Gastroesophageal sphincter (tissue), 3 donors: ENCODE measurements around the gene NDUFB8.

Experiments
- EP300 ChIP-seq: sonication (generic); formaldehyde crosslinking; IDR thresholded peaks from one replicate; pipeline ENCODE4 v1.6.1; 2017; ENCODE audit warnings: antibody characterized with exemption, mild to moderate bottlenecking
- POLR2A ChIP-seq, 2 donors: fragments of 450-650 bp; IDR thresholded peaks; one replicate each; pipeline ENCODE4 v1.6.1; 2017; ENCODE audit warnings: antibody characterized with exemption in 2 of 2, mild to moderate bottlenecking in 2 of 2, moderate library complexity in 1 of 2
- POLR2AphosphoS5 ChIP-seq: sonication (generic); formaldehyde crosslinking; IDR thresholded peaks from one replicate; pipeline ENCODE4 v1.6.1; 2017; ENCODE audit warnings: antibody characterized with exemption
- TF ChIP-seq, protein P1 (sequence below), 4 experiments: fragments of 200-600 bp in 2 of 4; fragments of 450-650 bp in 2 of 4; sonication (generic) in 1 of 4; IDR thresholded peaks; one replicate each; pipeline ENCODE4 v1.5.1; 2017 to 2019; ENCODE audit warnings: antibody characterized with exemption in 4 of 4, mild to moderate bottlenecking in 2 of 4, moderate library complexity in 2 of 4

DNA sequence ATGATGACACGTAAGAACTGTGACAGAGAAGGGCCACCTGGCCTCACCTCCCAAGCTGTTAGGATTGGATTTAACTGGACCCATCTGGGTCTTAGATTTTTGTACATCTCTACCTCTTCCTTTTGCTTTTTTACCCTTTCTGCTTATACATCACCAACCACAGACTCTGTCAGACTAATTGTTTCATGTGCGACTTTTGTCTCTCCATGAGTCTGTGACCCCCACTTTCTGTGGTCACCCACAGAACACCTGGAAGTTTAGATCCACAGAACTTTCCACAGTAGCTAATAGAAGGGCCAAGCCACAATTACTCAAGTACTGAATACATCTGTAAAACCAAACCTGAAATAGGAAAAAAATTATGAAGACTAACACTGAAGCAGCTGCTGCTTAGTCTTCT, 33.1 kb downstream of the NDUFB8 start:
- TF ChIP-seq, protein P1, sequence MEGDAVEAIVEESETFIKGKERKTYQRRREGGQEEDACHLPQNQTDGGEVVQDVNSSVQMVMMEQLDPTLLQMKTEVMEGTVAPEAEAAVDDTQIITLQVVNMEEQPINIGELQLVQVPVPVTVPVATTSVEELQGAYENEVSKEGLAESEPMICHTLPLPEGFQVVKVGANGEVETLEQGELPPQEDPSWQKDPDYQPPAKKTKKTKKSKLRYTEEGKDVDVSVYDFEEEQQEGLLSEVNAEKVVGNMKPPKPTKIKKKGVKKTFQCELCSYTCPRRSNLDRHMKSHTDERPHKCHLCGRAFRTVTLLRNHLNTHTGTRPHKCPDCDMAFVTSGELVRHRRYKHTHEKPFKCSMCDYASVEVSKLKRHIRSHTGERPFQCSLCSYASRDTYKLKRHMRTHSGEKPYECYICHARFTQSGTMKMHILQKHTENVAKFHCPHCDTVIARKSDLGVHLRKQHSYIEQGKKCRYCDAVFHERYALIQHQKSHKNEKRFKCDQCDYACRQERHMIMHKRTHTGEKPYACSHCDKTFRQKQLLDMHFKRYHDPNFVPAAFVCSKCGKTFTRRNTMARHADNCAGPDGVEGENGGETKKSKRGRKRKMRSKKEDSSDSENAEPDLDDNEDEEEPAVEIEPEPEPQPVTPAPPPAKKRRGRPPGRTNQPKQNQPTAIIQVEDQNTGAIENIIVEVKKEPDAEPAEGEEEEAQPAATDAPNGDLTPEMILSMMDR (IDR thresholded peaks at IDR 0.05): no peak
- TF ChIP-seq POLR2A (IDR thresholded peaks at IDR 0.05) (no peak), EP300 (no peak), POLR2AphosphoS5 (no peak)
